CD4-positive, alpha-beta memory T cell (primary cell): ENCODE results near the gene EXOC4. TPM values are rescaled to one million over a fixed set of nuclear protein-coding genes. Genes with fewer than 3 reads are reported as not detected.

Experiments
- CTCF ChIA-PET: fragments of 350-600 bp; sonication (Branson Sonifier 250); formaldehyde crosslinking; loops from one replicate; lab custom pipeline; 2021; ENCODE audit warnings: inconsistent platforms; ENCODE audit not compliant: partially characterized antibody; lab: Charles Lee
- POLR2A ChIA-PET: fragments of 350-600 bp; sonication (Branson Sonifier 250); formaldehyde crosslinking; loops from one replicate; lab custom pipeline; 2021; ENCODE audit not compliant: partially characterized antibody; lab: Charles Lee
- DNase-seq, 5 donors: peaks; one replicate each; pipeline versions ENCODE4 v3.0.0 to v3.0.0-alpha.2; 2020 to 2022; ENCODE audit warnings: mixed read lengths in 1 of 5
- H3K27ac ChIP-seq: one replicate; pipeline ENCODE4 v1.7.0; 2013; ENCODE audit warnings: low read depth, low read length
- H3K27me3 ChIP-seq: 2 replicates; pipeline ENCODE4 v1.7.0; 2013; ENCODE audit warnings: mild to moderate bottlenecking, low read length, moderate library complexity; ENCODE audit not compliant: insufficient read depth
- H3K36me3 ChIP-seq: 2 replicates; pipeline ENCODE4 v1.7.0; 2013; ENCODE audit warnings: mild to moderate bottlenecking, low read length, moderate library complexity; ENCODE audit not compliant: insufficient read depth
- H3K4me1 ChIP-seq: 2 replicates; pipeline ENCODE4 v1.7.0; 2013; ENCODE audit warnings: mild to moderate bottlenecking, low read length, moderate library complexity; ENCODE audit not compliant: insufficient read depth
- H3K4me3 ChIP-seq, 2 donors: one replicate each; pipeline ENCODE4 v1.7.0; 2013; ENCODE audit warnings: low read length in 2 of 2, mild to moderate bottlenecking in 1 of 2
- H3K9me3 ChIP-seq, 2 donors: one replicate each; pipeline ENCODE4 v1.7.0; 2013; ENCODE audit warnings: low read length in 2 of 2, control low read depth in 1 of 2; ENCODE audit not compliant: control insufficient read depth in 1 of 2
- H3K27ac Mint-ChIP-seq, 7 donors: one replicate each; pipeline ENCODE4 v1.8.0; 2020 to 2021; ENCODE audit warnings: mixed read lengths in 7 of 7, mild to moderate bottlenecking in 6 of 7, inconsistent platforms in 3 of 7, moderate library complexity in 3 of 7
- H3K27me3 Mint-ChIP-seq, 2 donors: one replicate each; pipeline ENCODE4 v1.8.0; 2020 to 2021; ENCODE audit warnings: mixed read lengths in 2 of 2
- H3K36me3 Mint-ChIP-seq, 2 donors: one replicate each; pipeline ENCODE4 v1.8.0; 2020 to 2021; ENCODE audit warnings: mixed read lengths in 2 of 2, inconsistent platforms in 1 of 2, mild to moderate bottlenecking in 1 of 2
- H3K4me1 Mint-ChIP-seq, 4 donors: one replicate each; pipeline ENCODE4 v1.8.0; 2020 to 2021; ENCODE audit warnings: mixed read lengths in 4 of 4, mild to moderate bottlenecking in 1 of 4
- H3K4me3 Mint-ChIP-seq, 8 donors: one replicate each; pipeline ENCODE4 v1.8.0; 2020 to 2021; ENCODE audit warnings: mixed read lengths in 8 of 8, mild to moderate bottlenecking in 7 of 8, moderate library complexity in 6 of 8, inconsistent platforms in 3 of 8
- H3K9me3 Mint-ChIP-seq, 8 donors: one replicate each; pipeline ENCODE4 v1.8.0; 2020 to 2021; ENCODE audit warnings: mixed read lengths in 8 of 8, mild to moderate bottlenecking in 5 of 8, inconsistent platforms in 3 of 8, moderate library complexity in 1 of 8
- intact Hi-C: fragments of 100-400 bp; cut with micrococcal nuclease; formaldehyde crosslinking; loops from one replicate; pipeline ENCODE4 v1.15.1; 2023
- polyA plus RNA-seq, 2 donors: library from polyadenylated mRNA; unstranded; fragments of 300-500 nt; fragmentation: Illumina TruSeq; gene quantifications; one replicate each; pipeline ENCODE4 v1.2.3, GENCODE V29; 2021
- total RNA-seq, 2 experiments: library from RNA; stranded (reverse); gene quantifications; one replicate each; pipeline ENCODE4 v1.2.3, GENCODE V29; 2021

EXOC4 gene
- total and polyA plus RNA-seq, 4 experiments from 2014 or later, result 33.8 to 81.2 (median 58.1) TPM

DNA sequence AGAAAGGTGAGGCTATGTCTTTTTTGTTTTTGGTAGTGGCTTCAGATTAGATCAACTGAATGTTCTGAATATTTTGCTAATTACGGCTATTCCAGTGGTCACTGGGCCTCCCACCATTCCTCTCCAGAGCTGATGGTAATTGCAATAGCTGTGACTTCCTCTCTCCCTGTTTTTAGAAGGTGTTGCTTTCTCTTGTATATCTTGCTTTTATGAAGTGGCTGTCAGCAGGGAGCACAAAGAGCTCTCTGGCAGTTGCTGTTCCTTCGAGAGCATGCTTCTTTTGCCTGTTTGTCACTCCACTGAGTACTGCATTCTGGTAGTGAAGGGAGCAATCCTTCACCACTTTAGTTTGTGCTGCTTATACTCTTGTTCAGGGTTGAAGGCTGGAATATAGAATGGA, 133.3 kb downstream of the EXOC4 start:
- Mint-ChIP-seq H3K4me1 (peaks cover 8 to 18% (median 13%) of the 10 kb centered on the region in 4 donors), H3K27me3 (no peaks in the 10 kb centered on the region), H3K36me3 (peaks cover 12 to 36% of the 10 kb centered on the region in 2 donors), H3K9me3 (peaks cover 0 to 2% (median 0%) of the 10 kb centered on the region in 8 donors), H3K4me3 (no peak overlapping the region), H3K27ac (no peak overlapping the region)
- H3K27me3 ChIP-seq, result no peaks in the 10 kb centered on the region
- ChIA-PET CTCF (no interaction called here), POLR2A (no interaction called here)
- no peak overlapping the region for H3K27ac ChIP-seq
- H3K4me3 ChIP-seq, result no peak overlapping the region
- no peak for DNase-seq
- intact Hi-C loops, result no loop called here
- no peaks in the 10 kb centered on the region for H3K36me3 ChIP-seq
- H3K9me3 ChIP-seq, result no peaks in the 10 kb centered on the region
- no peaks in the 10 kb centered on the region for H3K4me1 ChIP-seq

DNA sequence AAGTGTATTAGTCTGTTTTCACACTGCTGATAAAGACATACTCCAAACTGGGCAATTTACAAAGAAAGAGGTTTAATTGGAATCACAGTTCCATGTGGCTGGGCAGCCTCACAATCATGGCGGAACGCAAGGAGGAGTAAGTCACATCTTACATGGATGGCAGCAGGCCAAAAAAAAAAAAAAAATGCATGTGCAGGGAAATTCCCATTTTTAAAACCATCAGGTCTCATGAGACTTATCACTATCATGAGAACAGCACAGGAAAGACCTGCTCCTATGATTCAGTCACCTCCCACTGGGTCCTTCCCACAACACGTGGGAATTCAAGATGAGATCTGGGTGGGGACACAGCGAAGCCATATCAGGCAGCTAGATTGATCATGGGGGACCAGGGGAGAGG, 136.8 kb downstream of the EXOC4 start:
- Histone ChIP-seq H3K27ac (no peak overlapping the region), H3K36me3 (no peaks in the 10 kb centered on the region), H3K4me1 (no peaks in the 10 kb centered on the region), H3K27me3 (no peaks in the 10 kb centered on the region), H3K9me3 (no peaks in the 10 kb centered on the region), H3K4me3 (no peak overlapping the region)
- Mint-ChIP-seq H3K27me3 (no peaks in the 10 kb centered on the region), H3K4me1 (peaks cover 10 to 22% (median 13%) of the 10 kb centered on the region in 4 donors), H3K4me3 (no peak overlapping the region), H3K27ac (no peak overlapping the region), H3K9me3 (peaks cover 0 to 2% (median 0%) of the 10 kb centered on the region in 8 donors), H3K36me3 (peaks cover 10 to 27% of the 10 kb centered on the region in 2 donors)
- ChIA-PET CTCF (no interaction called here), POLR2A (no interaction called here)
- intact Hi-C loops, result no loop called here
- no peak for DNase-seq

DNA sequence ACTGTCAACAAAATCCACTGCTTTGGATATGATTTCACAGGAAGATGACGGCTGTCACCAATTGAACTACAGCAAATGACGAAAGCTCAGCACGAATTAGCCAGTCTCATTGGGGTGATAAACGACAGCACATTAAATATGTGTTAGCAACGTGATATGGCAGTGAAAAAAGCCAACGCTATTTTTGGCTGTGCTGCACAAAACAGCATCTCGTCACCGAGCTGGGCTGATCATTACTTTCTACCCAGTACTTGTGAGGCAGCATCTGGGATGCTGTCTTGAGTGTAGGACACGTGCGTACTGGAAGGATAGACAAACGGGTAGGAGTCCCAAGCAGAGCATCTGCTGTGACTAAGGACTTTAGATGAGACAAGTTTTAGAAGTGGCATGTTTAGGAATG, 138.3 kb downstream of the EXOC4 start:
- Histone ChIP-seq H3K4me3 (no peak overlapping the region), H3K27me3 (no peaks in the 10 kb centered on the region), H3K27ac (no peak overlapping the region), H3K9me3 (no peaks in the 10 kb centered on the region), H3K36me3 (no peaks in the 10 kb centered on the region), H3K4me1 (no peaks in the 10 kb centered on the region)
- ChIA-PET CTCF (no interaction called here), POLR2A (no interaction called here)
- Mint-ChIP-seq H3K27ac (no peak overlapping the region), H3K4me3 (no peak overlapping the region), H3K4me1 (peaks cover 7 to 22% (median 13%) of the 10 kb centered on the region in 4 donors), H3K9me3 (peaks cover 0 to 2% (median 0%) of the 10 kb centered on the region in 8 donors), H3K27me3 (no peaks in the 10 kb centered on the region), H3K36me3 (peaks cover 7 to 22% of the 10 kb centered on the region in 2 donors)
- intact Hi-C loops, result no loop called here
- DNase-seq, result no peak

DNA sequence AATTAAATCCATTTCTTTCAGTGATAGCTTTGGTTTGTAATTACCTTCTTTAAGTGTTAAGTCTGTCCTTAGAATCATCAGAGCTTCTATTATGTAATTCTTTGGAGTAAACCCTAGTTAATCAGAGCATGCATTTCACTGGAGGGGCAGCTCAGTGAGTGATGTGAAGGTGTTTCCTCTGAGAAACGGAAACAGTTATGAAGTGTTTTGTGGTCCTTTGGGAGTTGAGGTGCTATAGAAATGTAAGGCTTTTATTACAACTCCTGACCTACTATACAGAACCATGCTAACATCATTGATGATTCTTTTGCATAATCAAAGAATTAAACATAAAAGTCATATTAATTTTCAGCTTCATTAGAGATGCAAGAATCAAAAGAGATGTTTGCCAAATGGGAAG, 141.5 kb downstream of the EXOC4 start:
- Histone ChIP-seq H3K27ac (no peak overlapping the region), H3K4me1 (no peaks in the 10 kb centered on the region), H3K27me3 (no peaks in the 10 kb centered on the region), H3K36me3 (no peaks in the 10 kb centered on the region), H3K4me3 (no peak overlapping the region), H3K9me3 (no peaks in the 10 kb centered on the region)
- Mint-ChIP-seq H3K27ac (no peak overlapping the region), H3K4me3 (no peak overlapping the region), H3K36me3 (peaks cover 2 to 9% of the 10 kb centered on the region in 2 donors), H3K9me3 (no peaks in the 10 kb centered on the region), H3K27me3 (no peaks in the 10 kb centered on the region), H3K4me1 (peaks cover 6 to 18% (median 7%) of the 10 kb centered on the region in 4 donors)
- ChIA-PET CTCF (no interaction called here), POLR2A (interaction anchor here (0.6 kb wide), 1 partner anchor 32 kb away, joined by 3 read pairs; no protein-coding TSS in a partner anchor)
- intact Hi-C loops, result no loop called here
- DNase-seq, result no peak

DNA sequence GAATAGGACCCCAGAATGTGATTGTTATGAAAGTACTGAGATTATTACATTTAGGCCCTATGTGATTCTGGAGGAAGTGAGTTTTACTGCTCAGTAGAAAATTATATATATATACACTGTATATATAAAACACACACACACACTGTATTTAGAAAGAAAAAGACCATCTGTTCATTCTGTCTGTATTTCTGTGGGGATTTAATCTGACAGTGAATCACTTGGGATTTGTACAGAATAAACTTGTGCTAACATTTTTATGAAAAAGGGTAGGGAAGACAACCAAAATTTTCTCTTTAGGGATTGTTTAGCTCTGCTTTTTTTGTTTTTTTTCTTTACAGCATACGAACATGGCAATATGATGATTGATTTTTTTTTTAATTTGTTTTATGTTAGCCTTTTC, 142.7 kb downstream of the EXOC4 start:
- Mint-ChIP-seq H3K9me3 (no peaks in the 10 kb centered on the region), H3K4me1 (peaks cover 5 to 16% (median 6%) of the 10 kb centered on the region in 4 donors), H3K36me3 (no peaks in the 10 kb centered on the region), H3K27me3 (no peaks in the 10 kb centered on the region), H3K4me3 (no peak overlapping the region), H3K27ac (no peak overlapping the region)
- intact Hi-C loops, result no loop called here
- H3K27me3 ChIP-seq, result no peaks in the 10 kb centered on the region
- H3K4me3 ChIP-seq, result no peak overlapping the region
- no peak overlapping the region for H3K27ac ChIP-seq
- ChIA-PET POLR2A (no interaction called here), CTCF (no interaction called here)
- no peaks in the 10 kb centered on the region for H3K9me3 ChIP-seq
- H3K4me1 ChIP-seq, result no peaks in the 10 kb centered on the region
- DNase-seq, result no peak
- H3K36me3 ChIP-seq, result no peaks in the 10 kb centered on the region

DNA sequence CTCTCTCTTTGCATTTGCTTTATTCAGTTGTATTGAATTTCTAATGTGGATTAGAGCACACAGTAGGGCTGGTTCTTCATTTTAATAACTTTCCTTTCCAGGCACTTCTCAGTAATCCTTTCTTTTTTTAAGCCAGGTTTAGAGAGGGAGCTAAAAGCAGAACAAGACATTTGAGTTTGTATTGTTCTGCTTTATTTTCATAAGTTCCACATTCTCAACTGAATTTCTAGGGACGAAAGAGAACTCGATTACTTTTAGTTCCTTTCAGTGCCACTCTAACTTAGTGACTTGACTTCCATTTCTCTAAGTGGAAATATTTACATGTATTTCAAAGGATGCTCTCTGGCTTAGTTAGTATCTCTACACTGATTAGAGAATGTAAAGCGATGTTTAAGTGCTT, 145.6 kb downstream of the EXOC4 start:
- Mint-ChIP-seq H3K27ac (no peak overlapping the region), H3K36me3 (peaks cover 2 to 4% of the 10 kb centered on the region in 2 donors), H3K9me3 (no peaks in the 10 kb centered on the region), H3K4me3 (no peak overlapping the region), H3K27me3 (no peaks in the 10 kb centered on the region), H3K4me1 (peaks cover 4 to 11% (median 6%) of the 10 kb centered on the region in 4 donors)
- H3K4me1 ChIP-seq, result no peaks in the 10 kb centered on the region
- DNase-seq, result no peak
- H3K4me3 ChIP-seq, result no peak overlapping the region
- CTCF ChIA-PET, result no interaction called here
- H3K27me3 ChIP-seq, result no peaks in the 10 kb centered on the region
- intact Hi-C loops, result no loop called here
- no peaks in the 10 kb centered on the region for H3K36me3 ChIP-seq
- no peaks in the 10 kb centered on the region for H3K9me3 ChIP-seq
- no peak overlapping the region for H3K27ac ChIP-seq
- POLR2A ChIA-PET, result no interaction called here

DNA sequence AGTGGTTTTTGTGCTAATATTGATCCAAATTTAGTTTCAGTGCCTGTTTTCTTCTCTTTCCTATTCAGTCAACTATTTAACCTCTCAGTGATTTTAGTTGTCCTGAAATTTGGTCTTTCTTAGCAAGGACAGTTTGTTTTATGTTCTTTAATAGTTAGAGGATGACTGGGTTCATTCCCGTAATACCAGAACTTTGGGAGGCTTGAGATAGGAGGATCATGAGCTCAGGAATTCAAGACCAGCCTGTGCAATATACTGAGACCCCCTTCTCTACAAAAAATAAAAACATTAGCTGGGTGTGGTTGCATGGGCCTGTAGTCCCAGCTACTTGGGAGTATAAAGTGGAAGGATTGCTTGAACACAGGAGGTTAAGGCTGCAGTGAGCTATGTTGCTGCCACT, 148.3 kb downstream of the EXOC4 start:
- Mint-ChIP-seq H3K4me3 (no peak overlapping the region), H3K9me3 (peaks cover 0 to 3% (median 0%) of the 10 kb centered on the region in 8 donors), H3K4me1 (peaks cover 0 to 11% (median 5%) of the 10 kb centered on the region in 4 donors), H3K36me3 (peaks cover 8 to 17% of the 10 kb centered on the region in 2 donors), H3K27ac (no peak overlapping the region), H3K27me3 (no peaks in the 10 kb centered on the region)
- Histone ChIP-seq H3K4me3 (no peak overlapping the region), H3K27me3 (no peaks in the 10 kb centered on the region), H3K27ac (no peak overlapping the region), H3K4me1 (no peaks in the 10 kb centered on the region), H3K36me3 (no peaks in the 10 kb centered on the region), H3K9me3 (no peaks in the 10 kb centered on the region)
- ChIA-PET CTCF (no interaction called here), POLR2A (no interaction called here)
- DNase-seq, result no peak
- intact Hi-C loops, result no loop called here

DNA sequence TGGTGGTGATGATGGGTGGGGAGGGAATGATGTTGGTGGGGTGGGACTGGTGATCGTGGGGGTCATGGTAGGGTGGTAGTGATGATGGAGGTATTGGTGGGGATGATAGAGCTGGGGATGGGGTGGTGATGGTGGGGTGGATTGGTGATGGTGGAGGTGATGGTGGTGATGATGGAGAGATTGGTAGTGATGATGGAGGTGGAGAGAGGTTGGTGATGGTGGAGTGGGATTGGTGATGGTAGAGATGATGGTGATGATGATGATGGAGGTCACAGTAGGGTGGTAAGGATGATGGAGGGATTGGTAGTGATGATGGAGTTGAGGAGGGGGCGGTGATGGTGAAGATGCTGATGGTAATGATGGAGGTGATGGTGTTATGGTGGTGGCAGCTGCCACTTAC, 155.3 kb downstream of the EXOC4 start:
- Histone ChIP-seq H3K36me3 (no peaks in the 10 kb centered on the region), H3K4me3 (no peak overlapping the region), H3K27ac (no peak overlapping the region), H3K4me1 (no peaks in the 10 kb centered on the region), H3K27me3 (no peaks in the 10 kb centered on the region), H3K9me3 (no peaks in the 10 kb centered on the region)
- intact Hi-C loops, result no loop called here
- H3K4me3 Mint-ChIP-seq, result no peak overlapping the region
- DNase-seq, result no peak
- H3K36me3 Mint-ChIP-seq, result peaks cover 7 to 20% of the 10 kb centered on the region in 2 donors
- H3K27ac Mint-ChIP-seq, result no peak overlapping the region
- POLR2A ChIA-PET, result no interaction called here
- CTCF ChIA-PET, result no interaction called here
- H3K4me1 Mint-ChIP-seq, result peaks cover 16 to 31% (median 18%) of the 10 kb centered on the region in 4 donors
- H3K9me3 Mint-ChIP-seq, result peaks cover 0 to 3% (median 0%) of the 10 kb centered on the region in 8 donors
- no peaks in the 10 kb centered on the region for H3K27me3 Mint-ChIP-seq
